Stimulated activated CD4-positive, alpha-beta T cell treated with anti-CD3 and anti-CD28 coated beads, Interleukin-1b, Interleukin-23, amount 100 ng/mL, for 24 hours (primary cell): ENCODE data around the gene HSFY1.
"Not testable (repeated sequence)": the region's sequence is repeated elsewhere in the genome, so short reads cannot be mapped to it uniquely, and the experiment has no call there.

Source experiments
- DNase-seq, 4 experiments: peaks; one replicate each; pipeline ENCODE4 v3.0.0-alpha.2; 2020; ENCODE audit warnings: low read depth in 4 of 4, low spot score in 1 of 4

HSFY1 gene

GRCh38 chrY:18546420-18546819 lies at the start of gene HSFY1:
Gene HSFY1 (plus strand): TSS chrY:18546720. CDS start chrY:18546788, 68 bp downstream.
- not testable (repeated sequence) for DNase-seq

GRCh38 chrY:18504266-18504665 lies 42.3 kb upstream of the HSFY1 start:
- not testable (repeated sequence) for DNase-seq

- not testable (repeated sequence) for DNase-seq
Measured at GRCh38 chrY:18530995-18531655, 15.4 kb upstream of the HSFY1 start.

GRCh38 chrY:18538952-18539351 lies 7.6 kb upstream of the HSFY1 start:
- not testable (repeated sequence) for DNase-seq

- DNase-seq: not testable (repeated sequence)
Measured at GRCh38 chrY:18553132-18553531, 6.6 kb downstream of the HSFY1 start.

GRCh38 chrY:18565915-18566314 lies 19.4 kb downstream of the HSFY1 start:
- not testable (repeated sequence) for DNase-seq
